ENCODE data around the gene INPP5E.

- TF ChIP-seq CTCF (IDR thresholded peaks at IDR 0.05) = no peak
- TF ChIP-seq POLR2A (IDR thresholded peaks at IDR 0.05) = no peak
Measured at GRCh38 chr9:136455043-136456002, 15.7 kb upstream of the INPP5E start.

All from vagina (tissue), 2 donors.